NCI-H345 treated with DMSO at 0.1 percent for 48 hours (cell line): Measurements from ENCODE around the gene UBE2F.
"Not testable (repeated sequence)": the region's sequence is repeated elsewhere in the genome, so short reads cannot be mapped to it uniquely, and the experiment has no call there.

ENCODE experiments used
- DNase-seq: peaks from one replicate; lab custom pipeline; 2025; ENCODE audit not compliant: unreplicated experiment; lab: John Stamatoyannopoulos, UW

The UBE2F gene

GRCh38 chr2:238042090-238042489 is 75.3 kb downstream of the UBE2F start:
- DNase-seq, result no peak

GRCh38 chr2:238042849-238043584 is 76.2 kb downstream of the UBE2F start:
- no peak for DNase-seq

GRCh38 chr2:238043851-238044250 is 77.0 kb downstream of the UBE2F start:
- no peak for DNase-seq

- no peak for DNase-seq
These were observed 78.8 kb downstream of the UBE2F start for GRCh38 chr2:238045575-238045974.

- DNase-seq, result no peak
These were observed 80.0 kb downstream of the UBE2F start for GRCh38 chr2:238046725-238047270.

GRCh38 chr2:238053191-238053776 is 86.5 kb downstream of the UBE2F start:
- no peak for DNase-seq

- no peak for DNase-seq
These were observed 89.0 kb downstream of the UBE2F start for GRCh38 chr2:238055841-238056240.

- DNase-seq, result not testable (repeated sequence)
These were observed 91.1 kb downstream of the UBE2F start for GRCh38 chr2:238057696-238058575.

- DNase-seq, result no peak
These were observed 92.7 kb downstream of the UBE2F start for GRCh38 chr2:238059505-238059904.

GRCh38 chr2:238060096-238060541 is 93.3 kb downstream of the UBE2F start:
- no peak for DNase-seq

GRCh38 chr2:238060542-238061314 is 93.9 kb downstream of the UBE2F start, which contains the start of gene SCLY:
TSS of gene SCLY (plus strand) at chr2:238061001. CDS start at chr2:238061055, 54 bp downstream.
- DNase-seq, result peak; percentile 94

GRCh38 chr2:238061315-238062202 is 94.7 kb downstream of the UBE2F start:
- peak; percentile 15 for DNase-seq

- no peak for DNase-seq
These were observed 96.8 kb downstream of the UBE2F start for GRCh38 chr2:238063414-238064189.

GRCh38 chr2:238064376-238064775 is 97.6 kb downstream of the UBE2F start:
- DNase-seq, result no peak

- no peak for DNase-seq
These were observed 98.4 kb downstream of the UBE2F start for GRCh38 chr2:238065071-238065846.

GRCh38 chr2:238066218-238066617 is 99.4 kb downstream of the UBE2F start:
- no peak for DNase-seq

- DNase-seq, result not testable (repeated sequence)
These were observed 99.9 kb downstream of the UBE2F start for GRCh38 chr2:238066718-238067117.

- DNase-seq, result no peak
These were observed 101.1 kb downstream of the UBE2F start for GRCh38 chr2:238067939-238068338.
